WTC11 (cell line): ENCODE results near the gene VWC2. TPM values are rescaled to one million over a fixed set of nuclear protein-coding genes. Genes with fewer than 3 reads are reported as not detected.

Experiments
- ATAC-seq: fragments of 200-7000 bp; cut with Tn5 transposase; 2 replicates; pipeline ENCODE4 v1.10.0; 2021; ENCODE audit warnings: mild to moderate bottlenecking, moderate library complexity
- CTCF ChIA-PET: fragments of 300-600 bp; sonication (Branson Sonifier 250); formaldehyde crosslinking; loops from one replicate; lab custom pipeline; 2021; ENCODE audit warnings: antibody characterized with exemption; lab: Charles Lee
- POLR2A ChIA-PET: fragments of 350-600 bp; sonication (Branson Sonifier 250); formaldehyde crosslinking; loops from one replicate; lab custom pipeline; 2021; ENCODE audit warnings: antibody characterized with exemption; lab: Charles Lee
- DNase-seq: peaks from one replicate; pipeline ENCODE4 v3.0.0; 2021; ENCODE audit warnings: low spot score
- H3K27ac Mint-ChIP-seq: 2 replicates; pipeline ENCODE4 v1.8.0; 2021; ENCODE audit warnings: mixed read lengths
- H3K27me3 Mint-ChIP-seq: 2 replicates; pipeline ENCODE4 v1.8.0; 2021; ENCODE audit warnings: low read depth, mild to moderate bottlenecking, moderate library complexity, mixed read lengths
- H3K36me3 Mint-ChIP-seq: 2 replicates; pipeline ENCODE4 v1.8.0; 2021; ENCODE audit warnings: mixed read lengths
- H3K4me1 Mint-ChIP-seq: 2 replicates; pipeline ENCODE4 v1.8.0; 2022; ENCODE audit warnings: mixed read lengths
- H3K4me3 Mint-ChIP-seq: 2 replicates; pipeline ENCODE4 v1.8.0; 2021; ENCODE audit warnings: mild to moderate bottlenecking, moderate library complexity, mixed read lengths
- H3K9me3 Mint-ChIP-seq: 2 replicates; pipeline ENCODE4 v1.8.0; 2021; ENCODE audit warnings: mixed read lengths
- CREM ChIP-seq: sonication (generic); formaldehyde crosslinking; IDR thresholded peaks from 2 replicates; pipeline ENCODE4 v1.8.1; 2022; ENCODE audit warnings: mild to moderate bottlenecking, missing genetic modification reagents, moderate library complexity
- EMX1 ChIP-seq: fragments of 250-450 bp; sonication (Bioruptor Pico); IDR thresholded peaks from 2 replicates; pipeline ENCODE4 v1.8.0; 2021; ENCODE audit warnings: mild to moderate bottlenecking
- ESRRA ChIP-seq: sonication (generic); formaldehyde crosslinking; IDR thresholded peaks from 2 replicates; pipeline ENCODE4 v1.8.1; 2022; ENCODE audit warnings: mild to moderate bottlenecking, missing genetic modification reagents, borderline replicate concordance
- FOXP1 ChIP-seq: sonication (generic); formaldehyde crosslinking; IDR thresholded peaks from 2 replicates; pipeline ENCODE4 v1.8.0; 2022; ENCODE audit warnings: missing genetic modification reagents, mild to moderate bottlenecking, moderate library complexity, borderline replicate concordance
- GABPB1 ChIP-seq: sonication (generic); formaldehyde crosslinking; IDR thresholded peaks from 2 replicates; pipeline ENCODE4 v1.8.1; 2023; ENCODE audit warnings: mild to moderate bottlenecking, missing genetic modification reagents
- GTF2I ChIP-seq: fragments of 250-450 bp; sonication (Bioruptor Pico); conservative IDR thresholded peaks from 2 replicates; pipeline ENCODE4 v1.4.0; 2021; ENCODE audit warnings: mild to moderate bottlenecking
- IRF2 ChIP-seq: sonication (generic); formaldehyde crosslinking; IDR thresholded peaks from 2 replicates; pipeline ENCODE4 v1.8.0; 2022; ENCODE audit warnings: low read depth, missing genetic modification reagents, borderline replicate concordance
- MYBL2 ChIP-seq: sonication (generic); formaldehyde crosslinking; IDR thresholded peaks from 2 replicates; pipeline ENCODE4 v1.8.1; 2023; ENCODE audit warnings: mild to moderate bottlenecking, moderate library complexity, missing genetic modification reagents
- NFATC4 ChIP-seq: fragments of 250-450 bp; sonication (Bioruptor Pico); IDR thresholded peaks from 2 replicates; pipeline ENCODE4 v1.9.0; 2021; ENCODE audit warnings: mild to moderate bottlenecking
- NFE2L1 ChIP-seq: sonication (generic); formaldehyde crosslinking; IDR thresholded peaks from 2 replicates; pipeline ENCODE4 v1.8.1; 2023; ENCODE audit warnings: missing genetic modification reagents
- OVOL2 ChIP-seq: fragments of 250-450 bp; sonication (Bioruptor Pico); IDR thresholded peaks from 2 replicates; pipeline ENCODE4 v1.9.0; 2021; ENCODE audit warnings: mild to moderate bottlenecking, borderline replicate concordance
- SOX15 ChIP-seq: fragments of 250-450 bp; sonication (Bioruptor Pico); IDR thresholded peaks from 2 replicates; pipeline ENCODE4 v1.9.0; 2021; ENCODE audit warnings: mild to moderate bottlenecking
- SP1 ChIP-seq: sonication (generic); formaldehyde crosslinking; conservative IDR thresholded peaks from 2 replicates; pipeline ENCODE4 v1.8.1; 2022; ENCODE audit warnings: missing genetic modification reagents
- TCF7 ChIP-seq: sonication (generic); formaldehyde crosslinking; IDR thresholded peaks from 2 replicates; pipeline ENCODE4 v1.8.0; 2022; ENCODE audit warnings: mild to moderate bottlenecking, low read depth, missing genetic modification reagents, moderate library complexity
- ZNF121 ChIP-seq: sonication (generic); formaldehyde crosslinking; IDR thresholded peaks from 2 replicates; pipeline ENCODE4 v1.8.0; 2023; ENCODE audit warnings: missing genetic modification reagents
- ZNF232 ChIP-seq: sonication (generic); formaldehyde crosslinking; IDR thresholded peaks from 2 replicates; pipeline ENCODE4 v1.8.0; 2022; ENCODE audit warnings: mild to moderate bottlenecking, missing genetic modification reagents
- ZNF317 ChIP-seq: sonication (generic); formaldehyde crosslinking; IDR thresholded peaks from 2 replicates; pipeline ENCODE4 v1.8.1; 2023; ENCODE audit warnings: low read depth, mild to moderate bottlenecking, moderate library complexity, missing genetic modification reagents, borderline replicate concordance
- total RNA-seq: library from RNA; stranded (reverse); gene quantifications from 3 replicates; pipeline ENCODE4 v1.2.3, GENCODE V29; 2021
- TF ChIP-seq, protein P1 (sequence below): sonication (generic); formaldehyde crosslinking; IDR thresholded peaks from 2 replicates; pipeline ENCODE4 v1.8.1; 2022; ENCODE audit warnings: low read depth, missing genetic modification reagents, borderline replicate concordance
- TF ChIP-seq, protein P2 (sequence below): sonication (generic); formaldehyde crosslinking; IDR thresholded peaks from 2 replicates; pipeline ENCODE4 v1.8.0; 2023; ENCODE audit warnings: mild to moderate bottlenecking, missing genetic modification reagents
- TF ChIP-seq, protein P3 (sequence below): sonication (generic); formaldehyde crosslinking; IDR thresholded peaks from 2 replicates; pipeline ENCODE4 v1.8.1; 2022; ENCODE audit warnings: missing genetic modification reagents, borderline replicate concordance
- TF ChIP-seq, protein P4 (sequence below): sonication (generic); formaldehyde crosslinking; IDR thresholded peaks from 2 replicates; pipeline ENCODE4 v1.8.1; 2022; ENCODE audit warnings: mild to moderate bottlenecking, missing genetic modification reagents, moderate library complexity, borderline replicate concordance
- TF ChIP-seq, protein P5 (sequence below): sonication (generic); formaldehyde crosslinking; IDR thresholded peaks from 2 replicates; pipeline ENCODE4 v1.8.0; 2023; ENCODE audit warnings: missing genetic modification reagents
- TF ChIP-seq, protein P6 (sequence below): fragments of 250-450 bp; sonication (Bioruptor Pico); IDR thresholded peaks from 2 replicates; pipeline ENCODE4 v1.8.0; 2021; ENCODE audit warnings: mild to moderate bottlenecking
- TF ChIP-seq, protein P7 (sequence below): sonication (generic); formaldehyde crosslinking; conservative IDR thresholded peaks from 2 replicates; pipeline ENCODE4 v1.8.1; 2022; ENCODE audit warnings: mild to moderate bottlenecking, missing genetic modification reagents

The VWC2 gene
- total RNA-seq, 1 experiment from 2014 or later = 0.79 TPM

DNA sequence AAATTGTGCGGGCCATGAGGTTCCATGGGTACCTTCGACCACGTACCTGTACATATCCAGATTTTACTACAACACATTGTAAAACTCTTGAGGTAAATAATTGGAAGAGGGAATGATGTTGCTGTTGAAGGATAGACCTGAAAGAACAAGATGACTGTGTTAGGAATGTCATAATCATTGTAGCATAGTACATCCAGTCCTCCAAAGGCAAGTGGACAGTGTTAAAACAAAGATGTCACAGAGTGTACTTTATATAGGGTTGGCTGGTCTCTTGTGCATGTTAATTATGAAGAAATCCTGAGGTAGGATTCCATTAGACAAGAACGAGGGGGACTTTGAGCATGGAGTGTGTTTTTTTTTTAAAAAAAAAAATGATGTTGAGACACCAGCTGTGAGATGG lies 30.4 kb downstream of the VWC2 start (continued):
- TF ChIP-seq, protein P1, sequence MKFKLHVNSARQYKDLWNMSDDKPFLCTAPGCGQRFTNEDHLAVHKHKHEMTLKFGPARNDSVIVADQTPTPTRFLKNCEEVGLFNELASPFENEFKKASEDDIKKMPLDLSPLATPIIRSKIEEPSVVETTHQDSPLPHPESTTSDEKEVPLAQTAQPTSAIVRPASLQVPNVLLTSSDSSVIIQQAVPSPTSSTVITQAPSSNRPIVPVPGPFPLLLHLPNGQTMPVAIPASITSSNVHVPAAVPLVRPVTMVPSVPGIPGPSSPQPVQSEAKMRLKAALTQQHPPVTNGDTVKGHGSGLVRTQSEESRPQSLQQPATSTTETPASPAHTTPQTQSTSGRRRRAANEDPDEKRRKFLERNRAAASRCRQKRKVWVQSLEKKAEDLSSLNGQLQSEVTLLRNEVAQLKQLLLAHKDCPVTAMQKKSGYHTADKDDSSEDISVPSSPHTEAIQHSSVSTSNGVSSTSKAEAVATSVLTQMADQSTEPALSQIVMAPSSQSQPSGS = no peak
- TF ChIP-seq GTF2I (CRISPR knock-in tag) = no peak
- TF ChIP-seq SP1 = no peak
- TF ChIP-seq, protein P2, sequence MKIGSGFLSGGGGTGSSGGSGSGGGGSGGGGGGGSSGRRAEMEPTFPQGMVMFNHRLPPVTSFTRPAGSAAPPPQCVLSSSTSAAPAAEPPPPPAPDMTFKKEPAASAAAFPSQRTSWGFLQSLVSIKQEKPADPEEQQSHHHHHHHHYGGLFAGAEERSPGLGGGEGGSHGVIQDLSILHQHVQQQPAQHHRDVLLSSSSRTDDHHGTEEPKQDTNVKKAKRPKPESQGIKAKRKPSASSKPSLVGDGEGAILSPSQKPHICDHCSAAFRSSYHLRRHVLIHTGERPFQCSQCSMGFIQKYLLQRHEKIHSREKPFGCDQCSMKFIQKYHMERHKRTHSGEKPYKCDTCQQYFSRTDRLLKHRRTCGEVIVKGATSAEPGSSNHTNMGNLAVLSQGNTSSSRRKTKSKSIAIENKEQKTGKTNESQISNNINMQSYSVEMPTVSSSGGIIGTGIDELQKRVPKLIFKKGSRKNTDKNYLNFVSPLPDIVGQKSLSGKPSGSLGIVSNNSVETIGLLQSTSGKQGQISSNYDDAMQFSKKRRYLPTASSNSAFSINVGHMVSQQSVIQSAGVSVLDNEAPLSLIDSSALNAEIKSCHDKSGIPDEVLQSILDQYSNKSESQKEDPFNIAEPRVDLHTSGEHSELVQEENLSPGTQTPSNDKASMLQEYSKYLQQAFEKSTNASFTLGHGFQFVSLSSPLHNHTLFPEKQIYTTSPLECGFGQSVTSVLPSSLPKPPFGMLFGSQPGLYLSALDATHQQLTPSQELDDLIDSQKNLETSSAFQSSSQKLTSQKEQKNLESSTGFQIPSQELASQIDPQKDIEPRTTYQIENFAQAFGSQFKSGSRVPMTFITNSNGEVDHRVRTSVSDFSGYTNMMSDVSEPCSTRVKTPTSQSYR (CRISPR knock-in tag) = no peak
- TF ChIP-seq ZNF232 (CRISPR knock-in tag) = no peak
- TF ChIP-seq MYBL2 (CRISPR knock-in tag) = no peak

DNA sequence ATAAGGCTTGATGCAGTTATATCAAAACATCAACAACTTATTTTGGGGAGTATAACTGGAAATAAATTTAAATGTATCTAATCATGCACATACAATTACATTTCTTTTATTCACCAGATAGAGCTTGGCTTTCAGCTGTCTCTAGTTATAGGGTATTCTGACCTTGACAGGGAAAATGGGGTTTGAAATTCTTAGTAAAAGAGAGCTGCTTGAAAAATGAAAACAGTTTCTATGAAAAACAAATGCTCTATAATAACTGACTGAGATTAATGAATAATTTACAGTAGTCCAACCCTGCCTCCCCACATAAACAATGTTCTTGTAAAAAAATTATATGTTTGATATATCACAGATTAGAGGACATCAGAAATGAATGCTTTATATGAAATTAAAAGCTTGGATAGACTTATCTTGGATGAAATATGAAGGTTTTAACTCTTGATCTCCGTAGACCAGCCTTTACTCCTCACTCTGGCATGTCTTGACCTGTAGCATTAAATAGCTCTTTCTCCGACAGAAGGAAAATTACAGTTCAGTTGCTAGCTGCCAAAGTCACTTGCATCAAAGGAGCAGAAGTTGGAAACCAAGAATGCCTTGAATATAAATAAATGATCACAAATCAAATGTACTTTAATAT lies 32.1 kb downstream of the VWC2 start:
- H3K36me3 Mint-ChIP-seq = peaks cover 10% of the 10 kb centered on the region; the same call in 1 of the 2 replicates
- no peak for ATAC-seq
- ChIA-PET POLR2A (no interaction called here), CTCF (no interaction called here)
- H3K27me3 Mint-ChIP-seq = no peaks in the 10 kb centered on the region
- H3K4me1 Mint-ChIP-seq = no peaks in the 10 kb centered on the region
- H3K4me3 Mint-ChIP-seq = no peak overlapping the region
- no peak overlapping the region for H3K27ac Mint-ChIP-seq
- H3K9me3 Mint-ChIP-seq = no peaks in the 10 kb centered on the region
- TF ChIP-seq ZNF121 (CRISPR knock-in tag) (no peak), GABPB1 (no peak), FOXP1 (no peak), TCF7 (CRISPR knock-in tag) (no peak), SP1 (no peak)
- TF ChIP-seq, protein P3, sequence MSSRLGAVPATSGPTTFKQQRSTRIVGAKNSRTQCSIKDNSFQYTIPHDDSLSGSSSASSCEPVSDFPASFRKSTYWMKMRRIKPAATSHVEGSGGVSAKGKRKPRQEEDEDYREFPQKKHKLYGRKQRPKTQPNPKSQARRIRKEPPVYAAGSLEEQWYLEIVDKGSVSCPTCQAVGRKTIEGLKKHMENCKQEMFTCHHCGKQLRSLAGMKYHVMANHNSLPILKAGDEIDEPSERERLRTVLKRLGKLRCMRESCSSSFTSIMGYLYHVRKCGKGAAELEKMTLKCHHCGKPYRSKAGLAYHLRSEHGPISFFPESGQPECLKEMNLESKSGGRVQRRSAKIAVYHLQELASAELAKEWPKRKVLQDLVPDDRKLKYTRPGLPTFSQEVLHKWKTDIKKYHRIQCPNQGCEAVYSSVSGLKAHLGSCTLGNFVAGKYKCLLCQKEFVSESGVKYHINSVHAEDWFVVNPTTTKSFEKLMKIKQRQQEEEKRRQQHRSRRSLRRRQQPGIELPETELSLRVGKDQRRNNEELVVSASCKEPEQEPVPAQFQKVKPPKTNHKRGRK (CRISPR knock-in tag) = no peak
- TF ChIP-seq, protein P4, sequence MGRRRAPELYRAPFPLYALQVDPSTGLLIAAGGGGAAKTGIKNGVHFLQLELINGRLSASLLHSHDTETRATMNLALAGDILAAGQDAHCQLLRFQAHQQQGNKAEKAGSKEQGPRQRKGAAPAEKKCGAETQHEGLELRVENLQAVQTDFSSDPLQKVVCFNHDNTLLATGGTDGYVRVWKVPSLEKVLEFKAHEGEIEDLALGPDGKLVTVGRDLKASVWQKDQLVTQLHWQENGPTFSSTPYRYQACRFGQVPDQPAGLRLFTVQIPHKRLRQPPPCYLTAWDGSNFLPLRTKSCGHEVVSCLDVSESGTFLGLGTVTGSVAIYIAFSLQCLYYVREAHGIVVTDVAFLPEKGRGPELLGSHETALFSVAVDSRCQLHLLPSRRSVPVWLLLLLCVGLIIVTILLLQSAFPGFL (CRISPR knock-in tag) = no peak
- TF ChIP-seq, protein P5, sequence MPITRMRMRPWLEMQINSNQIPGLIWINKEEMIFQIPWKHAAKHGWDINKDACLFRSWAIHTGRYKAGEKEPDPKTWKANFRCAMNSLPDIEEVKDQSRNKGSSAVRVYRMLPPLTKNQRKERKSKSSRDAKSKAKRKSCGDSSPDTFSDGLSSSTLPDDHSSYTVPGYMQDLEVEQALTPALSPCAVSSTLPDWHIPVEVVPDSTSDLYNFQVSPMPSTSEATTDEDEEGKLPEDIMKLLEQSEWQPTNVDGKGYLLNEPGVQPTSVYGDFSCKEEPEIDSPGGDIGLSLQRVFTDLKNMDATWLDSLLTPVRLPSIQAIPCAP (CRISPR knock-in tag) = no peak
- TF ChIP-seq, protein P6, sequence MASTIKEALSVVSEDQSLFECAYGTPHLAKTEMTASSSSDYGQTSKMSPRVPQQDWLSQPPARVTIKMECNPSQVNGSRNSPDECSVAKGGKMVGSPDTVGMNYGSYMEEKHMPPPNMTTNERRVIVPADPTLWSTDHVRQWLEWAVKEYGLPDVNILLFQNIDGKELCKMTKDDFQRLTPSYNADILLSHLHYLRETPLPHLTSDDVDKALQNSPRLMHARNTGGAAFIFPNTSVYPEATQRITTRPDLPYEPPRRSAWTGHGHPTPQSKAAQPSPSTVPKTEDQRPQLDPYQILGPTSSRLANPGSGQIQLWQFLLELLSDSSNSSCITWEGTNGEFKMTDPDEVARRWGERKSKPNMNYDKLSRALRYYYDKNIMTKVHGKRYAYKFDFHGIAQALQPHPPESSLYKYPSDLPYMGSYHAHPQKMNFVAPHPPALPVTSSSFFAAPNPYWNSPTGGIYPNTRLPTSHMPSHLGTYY (CRISPR knock-in tag) = no peak
- DNase-seq = no peak

DNA sequence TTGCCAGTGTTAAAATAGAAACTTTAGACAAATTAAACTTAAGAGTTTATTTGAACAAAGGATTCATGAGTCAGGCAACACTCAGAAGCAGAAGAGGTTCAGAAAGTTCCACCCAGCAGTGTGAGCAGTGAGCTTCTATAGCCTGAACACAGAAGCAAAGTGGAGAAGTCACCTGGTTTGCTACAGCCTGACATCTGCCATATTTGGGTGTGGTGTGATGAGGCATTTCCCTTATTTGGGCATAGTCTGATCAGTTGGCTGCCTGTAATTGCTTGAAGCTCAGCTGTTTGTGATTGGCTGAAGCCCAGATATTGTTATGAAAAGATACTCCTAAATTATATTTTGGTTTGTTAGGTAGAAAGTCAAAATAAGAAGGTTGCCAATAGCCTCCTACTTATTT lies 39.1 kb downstream of the VWC2 start:
- Mint-ChIP-seq H3K27me3 (no peaks in the 10 kb centered on the region), H3K36me3 (no peaks in the 10 kb centered on the region; the same call in 1 of the 2 replicates), H3K27ac (no peak overlapping the region), H3K4me1 (peaks cover 20% of the 10 kb centered on the region), H3K9me3 (peaks cover 14% of the 10 kb centered on the region; the same call in 1 of the 2 replicates), H3K4me3 (no peak overlapping the region)
- DNase-seq (no peak), ATAC-seq (peak; percentile 46)
- CTCF ChIA-PET = no interaction called here
- POLR2A ChIA-PET = no interaction called here
- TF ChIP-seq, protein P7, sequence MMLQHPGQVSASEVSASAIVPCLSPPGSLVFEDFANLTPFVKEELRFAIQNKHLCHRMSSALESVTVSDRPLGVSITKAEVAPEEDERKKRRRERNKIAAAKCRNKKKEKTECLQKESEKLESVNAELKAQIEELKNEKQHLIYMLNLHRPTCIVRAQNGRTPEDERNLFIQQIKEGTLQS (CRISPR knock-in tag) = no peak
- TF ChIP-seq IRF2 (CRISPR knock-in tag) = no peak
- TF ChIP-seq ZNF121 (CRISPR knock-in tag) = no peak
- no peak for TF ChIP-seq SOX15 (CRISPR knock-in tag)
- no peak for TF ChIP-seq CREM
- no peak for TF ChIP-seq NFATC4 (CRISPR knock-in tag)
- TF ChIP-seq EMX1 = no peak
- TF ChIP-seq NFE2L1 (CRISPR knock-in tag) = no peak
- no peak for TF ChIP-seq OVOL2
- TF ChIP-seq ESRRA = no peak
- TF ChIP-seq ZNF317 (CRISPR knock-in tag) = no peak
